ENCODE results near the gene PML.
A peak's percentile ranks its signal among the peaks of the same experiment; 100 is the strongest.

The PML gene, protein sequence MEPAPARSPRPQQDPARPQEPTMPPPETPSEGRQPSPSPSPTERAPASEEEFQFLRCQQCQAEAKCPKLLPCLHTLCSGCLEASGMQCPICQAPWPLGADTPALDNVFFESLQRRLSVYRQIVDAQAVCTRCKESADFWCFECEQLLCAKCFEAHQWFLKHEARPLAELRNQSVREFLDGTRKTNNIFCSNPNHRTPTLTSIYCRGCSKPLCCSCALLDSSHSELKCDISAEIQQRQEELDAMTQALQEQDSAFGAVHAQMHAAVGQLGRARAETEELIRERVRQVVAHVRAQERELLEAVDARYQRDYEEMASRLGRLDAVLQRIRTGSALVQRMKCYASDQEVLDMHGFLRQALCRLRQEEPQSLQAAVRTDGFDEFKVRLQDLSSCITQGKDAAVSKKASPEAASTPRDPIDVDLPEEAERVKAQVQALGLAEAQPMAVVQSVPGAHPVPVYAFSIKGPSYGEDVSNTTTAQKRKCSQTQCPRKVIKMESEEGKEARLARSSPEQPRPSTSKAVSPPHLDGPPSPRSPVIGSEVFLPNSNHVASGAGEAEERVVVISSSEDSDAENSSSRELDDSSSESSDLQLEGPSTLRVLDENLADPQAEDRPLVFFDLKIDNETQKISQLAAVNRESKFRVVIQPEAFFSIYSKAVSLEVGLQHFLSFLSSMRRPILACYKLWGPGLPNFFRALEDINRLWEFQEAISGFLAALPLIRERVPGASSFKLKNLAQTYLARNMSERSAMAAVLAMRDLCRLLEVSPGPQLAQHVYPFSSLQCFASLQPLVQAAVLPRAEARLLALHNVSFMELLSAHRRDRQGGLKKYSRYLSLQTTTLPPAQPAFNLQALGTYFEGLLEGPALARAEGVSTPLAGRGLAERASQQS

DNA sequence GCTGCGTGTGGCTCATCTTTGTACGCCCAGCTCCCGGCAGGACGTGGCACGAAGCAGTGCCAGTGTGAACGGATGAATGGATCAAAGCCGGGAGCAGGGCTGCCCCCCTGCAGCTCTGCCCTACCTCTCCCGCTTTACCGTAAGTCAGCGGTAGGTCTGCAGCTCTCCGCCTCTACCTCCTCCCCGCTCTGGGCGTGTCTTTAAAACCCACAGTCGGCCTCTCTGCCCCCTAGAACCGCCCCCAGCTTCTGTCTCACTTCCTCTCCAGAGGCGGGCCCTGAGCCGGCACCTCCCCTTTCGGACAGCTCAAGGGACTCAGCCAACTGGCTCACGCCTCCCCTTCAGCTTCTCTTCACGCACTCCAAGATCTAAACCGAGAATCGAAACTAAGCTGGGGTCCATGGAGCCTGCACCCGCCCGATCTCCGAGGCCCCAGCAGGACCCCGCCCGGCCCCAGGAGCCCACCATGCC, at the start of gene PML:
PML (plus strand) TSS at position 304 of the 471 bp plus-strand sequence; CDS start at position 401, 97 bp downstream.
- Histone ChIP-seq H3K27ac (ENCODE audit: low read length) (no peak within 1 kb of the TSS), H3K9me3 (ENCODE audit: control insufficient read depth, insufficient read depth, low read length) (no peaks in the 10 kb centered on the region), H3K27me3 (ENCODE audit: control insufficient read depth, insufficient read depth, low read length) (no peaks in the 10 kb centered on the region), H3K4me1 (ENCODE audit: control insufficient read depth, insufficient read depth, low read length) (no peaks in the 10 kb centered on the region), H3K36me3 (ENCODE audit: control insufficient read depth, insufficient read depth, low read length) (peaks cover 9% of the 10 kb centered on the region), H3K4me3 (ENCODE audit: low read length) (peak within 1 kb of the TSS; percentile 58)
- peak; percentile 76 for DNase-seq (ENCODE audit: low read depth, low spot score)
- WGBS (ENCODE audit: insufficient coverage, insufficient read length), result no CpG with 5 or more reads among the region's 27 CpGs

DNA sequence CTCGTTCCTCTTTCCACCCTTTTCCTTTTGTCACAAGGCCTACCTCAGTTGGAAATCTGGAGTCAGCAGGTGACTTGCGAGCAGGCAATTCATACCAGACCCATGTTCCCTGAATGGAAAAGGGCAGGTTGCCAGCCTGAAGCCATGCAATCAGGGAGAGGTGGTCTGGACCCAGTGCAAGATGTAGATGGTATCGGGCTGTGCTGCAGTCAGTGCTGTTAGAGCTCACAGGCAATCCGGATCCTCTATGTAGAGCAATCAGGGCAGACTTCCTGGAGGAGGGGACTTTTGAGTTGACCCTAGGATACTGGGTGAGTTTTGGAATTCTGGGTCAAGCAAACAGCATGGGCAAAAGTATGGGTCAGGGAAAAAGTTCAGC, 49.4 kb upstream of the PML start:
- no CpG with 5 or more reads among the region's 4 CpGs for WGBS (ENCODE audit: insufficient coverage, insufficient read length)
- H3K4me3 ChIP-seq (ENCODE audit: low read length), result no peak overlapping the region
- 0 out of 2 replicates have a peak, but pooled peaks cover 2% of the 10 kb centered on the region for H3K4me1 ChIP-seq (ENCODE audit: control insufficient read depth, insufficient read depth, low read length)
- H3K9me3 ChIP-seq (ENCODE audit: control insufficient read depth, insufficient read depth, low read length), result no peaks in the 10 kb centered on the region
- DNase-seq (ENCODE audit: low read depth, low spot score), result no peak
- H3K36me3 ChIP-seq (ENCODE audit: control insufficient read depth, insufficient read depth, low read length), result no peaks in the 10 kb centered on the region
- no peaks in the 10 kb centered on the region for H3K27me3 ChIP-seq (ENCODE audit: control insufficient read depth, insufficient read depth, low read length)
- H3K27ac ChIP-seq (ENCODE audit: low read length), result no peak overlapping the region

DNA sequence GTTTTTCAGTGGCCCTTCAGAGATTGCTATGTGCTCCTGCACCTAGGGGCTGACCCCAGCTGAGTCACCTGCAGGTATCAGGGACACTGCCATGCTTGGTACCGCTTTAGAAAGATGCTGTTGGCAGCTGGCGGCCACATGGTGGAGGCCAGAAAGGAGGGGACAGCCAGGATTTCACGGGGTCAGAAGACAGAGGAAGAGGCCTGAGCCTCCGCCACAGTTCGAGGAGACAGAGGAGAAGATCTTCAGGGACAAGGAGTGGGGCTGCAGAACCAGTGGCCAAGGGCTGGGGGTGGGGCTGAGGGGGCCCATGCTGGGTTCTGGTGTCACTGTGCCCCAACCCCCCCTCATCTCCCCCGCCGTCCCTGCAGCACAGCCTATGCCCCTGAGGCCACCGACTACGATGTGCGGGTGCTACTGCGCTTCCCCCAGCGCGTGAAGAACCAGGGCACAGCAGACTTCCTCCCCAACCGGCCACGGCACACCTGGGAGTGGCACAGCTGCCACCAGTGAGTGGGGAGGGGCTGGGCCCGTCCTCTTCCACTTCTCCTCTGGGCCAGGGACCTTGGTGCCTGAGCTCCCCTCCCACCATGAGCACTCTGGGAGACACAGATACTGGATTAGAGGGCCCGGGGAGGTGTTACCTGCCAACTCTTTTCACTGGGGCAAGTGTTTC, 48.3 kb upstream of the PML start:
- WGBS (ENCODE audit: insufficient coverage, insufficient read length), result no CpG with 5 or more reads among the region's 17 CpGs

DNA sequence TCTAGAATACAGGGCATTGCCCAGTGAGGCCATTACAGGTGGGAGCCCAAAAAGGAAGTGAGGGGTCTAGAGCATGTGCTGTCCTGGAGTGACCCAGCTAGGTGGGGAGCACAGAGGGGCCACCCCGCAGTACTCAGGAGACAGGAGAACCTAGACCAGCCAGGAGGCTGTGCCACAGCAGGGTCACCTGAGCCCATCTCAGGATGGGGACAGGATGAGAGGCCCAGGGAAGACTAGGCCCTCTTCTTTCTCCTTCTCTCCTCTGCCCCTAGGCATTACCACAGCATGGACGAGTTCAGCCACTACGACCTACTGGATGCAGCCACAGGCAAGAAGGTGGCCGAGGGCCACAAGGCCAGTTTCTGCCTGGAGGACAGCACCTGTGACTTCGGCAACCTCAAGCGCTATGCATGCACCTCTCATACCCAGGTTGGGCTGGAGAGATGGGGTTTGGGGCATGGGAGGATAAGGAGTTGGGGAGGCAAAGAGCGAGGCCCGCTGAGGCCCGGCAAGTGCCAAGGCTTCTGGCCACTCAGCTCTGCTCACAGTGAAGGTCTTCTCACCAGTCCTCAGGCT, 47.6 kb upstream of the PML start:
- DNase-seq (ENCODE audit: low read depth, low spot score), result no peak
- no peaks in the 10 kb centered on the region for H3K27me3 ChIP-seq (ENCODE audit: control insufficient read depth, insufficient read depth, low read length)
- no peak overlapping the region for H3K27ac ChIP-seq (ENCODE audit: low read length)
- 0 out of 2 replicates have a peak, but pooled peaks cover 1% of the 10 kb centered on the region for H3K4me1 ChIP-seq (ENCODE audit: control insufficient read depth, insufficient read depth, low read length)
- no peaks in the 10 kb centered on the region for H3K9me3 ChIP-seq (ENCODE audit: control insufficient read depth, insufficient read depth, low read length)
- H3K4me3 ChIP-seq (ENCODE audit: low read length), result no peak overlapping the region
- WGBS (ENCODE audit: insufficient coverage, insufficient read length), result no CpG with 5 or more reads among the region's 9 CpGs
- H3K36me3 ChIP-seq (ENCODE audit: control insufficient read depth, insufficient read depth, low read length), result no peaks in the 10 kb centered on the region

More for the DNA sequence above, 48.3 kb upstream of the PML start:
- no peaks in the 10 kb centered on the region for H3K9me3 ChIP-seq (ENCODE audit: control insufficient read depth, insufficient read depth, low read length)
- no peak for DNase-seq (ENCODE audit: low read depth, low spot score)
- no peak overlapping the region for H3K4me3 ChIP-seq (ENCODE audit: low read length)
- H3K4me1 ChIP-seq (ENCODE audit: control insufficient read depth, insufficient read depth, low read length), result 0 out of 2 replicates have a peak, but pooled peaks cover 2% of the 10 kb centered on the region
- H3K36me3 ChIP-seq (ENCODE audit: control insufficient read depth, insufficient read depth, low read length), result no peaks in the 10 kb centered on the region
- H3K27ac ChIP-seq (ENCODE audit: low read length), result no peak overlapping the region
- no peaks in the 10 kb centered on the region for H3K27me3 ChIP-seq (ENCODE audit: control insufficient read depth, insufficient read depth, low read length)

DNA sequence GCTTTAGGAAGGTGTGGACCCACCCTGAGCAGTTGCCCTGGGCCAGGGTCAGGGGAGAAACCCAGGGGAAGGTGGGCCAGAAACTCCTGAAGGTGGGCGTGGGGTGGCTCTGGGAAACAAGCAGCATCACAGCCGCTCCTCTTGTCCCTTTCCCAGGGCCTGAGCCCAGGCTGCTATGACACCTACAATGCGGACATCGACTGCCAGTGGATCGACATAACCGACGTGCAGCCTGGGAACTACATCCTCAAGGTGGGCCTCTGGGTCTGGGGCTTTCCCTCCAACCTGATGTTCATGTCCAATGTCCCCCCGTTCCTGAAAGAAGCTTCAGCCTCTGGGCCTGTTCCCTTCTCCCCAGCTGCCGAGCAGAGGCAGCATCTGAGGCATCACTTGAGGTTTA, 46.9 kb upstream of the PML start:
- WGBS (ENCODE audit: insufficient coverage, insufficient read length), result no CpG with 5 or more reads among the region's 9 CpGs
- DNase-seq (ENCODE audit: low read depth, low spot score), result no peak
- H3K27me3 ChIP-seq (ENCODE audit: control insufficient read depth, insufficient read depth, low read length), result no peaks in the 10 kb centered on the region
- no peaks in the 10 kb centered on the region for H3K9me3 ChIP-seq (ENCODE audit: control insufficient read depth, insufficient read depth, low read length)
- no peaks in the 10 kb centered on the region for H3K4me1 ChIP-seq (ENCODE audit: control insufficient read depth, insufficient read depth, low read length)
- H3K36me3 ChIP-seq (ENCODE audit: control insufficient read depth, insufficient read depth, low read length), result no peaks in the 10 kb centered on the region
- no peak overlapping the region for H3K4me3 ChIP-seq (ENCODE audit: low read length)
- no peak overlapping the region for H3K27ac ChIP-seq (ENCODE audit: low read length)

DNA sequence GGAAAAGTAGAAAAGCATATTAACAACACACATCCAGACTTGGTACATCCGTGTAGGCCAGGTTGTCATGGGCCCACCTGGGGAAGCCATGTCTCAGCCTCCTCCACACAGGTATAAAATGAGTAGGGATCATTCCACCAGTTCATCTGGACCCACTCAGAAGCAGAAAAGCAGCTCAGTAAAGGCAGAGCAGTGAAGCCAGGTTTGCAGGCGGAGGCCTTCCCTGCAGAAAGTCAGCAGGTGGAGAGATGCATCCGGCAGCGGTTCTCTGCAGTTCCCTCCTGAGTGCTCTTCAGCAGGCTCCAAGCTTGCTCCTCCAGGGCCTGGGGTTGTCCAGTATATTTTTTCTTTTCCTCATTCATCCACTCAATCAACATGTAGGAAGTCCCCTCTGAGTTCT, 46.1 kb upstream of the PML start:
- Histone ChIP-seq H3K4me1 (ENCODE audit: control insufficient read depth, insufficient read depth, low read length) (no peaks in the 10 kb centered on the region), H3K27me3 (ENCODE audit: control insufficient read depth, insufficient read depth, low read length) (no peaks in the 10 kb centered on the region), H3K4me3 (ENCODE audit: low read length) (no peak overlapping the region), H3K27ac (ENCODE audit: low read length) (no peak overlapping the region), H3K36me3 (ENCODE audit: control insufficient read depth, insufficient read depth, low read length) (no peaks in the 10 kb centered on the region), H3K9me3 (ENCODE audit: control insufficient read depth, insufficient read depth, low read length) (no peaks in the 10 kb centered on the region)
- no CpG with 5 or more reads among the region's 4 CpGs for WGBS (ENCODE audit: insufficient coverage, insufficient read length)
- DNase-seq (ENCODE audit: low read depth, low spot score), result no peak

DNA sequence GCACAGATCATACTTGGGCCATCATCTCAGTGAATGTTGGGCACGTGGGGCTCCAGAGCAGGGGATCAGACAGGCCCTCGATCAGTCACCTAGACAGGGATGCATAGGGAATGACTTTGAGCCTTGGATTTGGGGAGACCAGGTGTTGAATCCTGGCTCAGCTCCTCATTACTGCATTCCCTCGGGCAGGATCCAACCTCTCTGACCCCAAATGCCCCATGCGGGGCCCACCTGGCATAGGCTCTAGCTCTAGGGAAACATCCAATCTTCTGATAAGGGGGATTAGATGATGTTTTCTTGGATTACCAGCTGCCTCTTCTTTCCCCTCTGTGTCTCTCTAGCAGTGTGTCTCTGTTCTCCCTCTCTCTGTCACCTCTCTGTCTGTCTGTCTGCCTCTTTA, 45.5 kb upstream of the PML start:
- Histone ChIP-seq H3K36me3 (ENCODE audit: control insufficient read depth, insufficient read depth, low read length) (no peaks in the 10 kb centered on the region), H3K27me3 (ENCODE audit: control insufficient read depth, insufficient read depth, low read length) (no peaks in the 10 kb centered on the region), H3K9me3 (ENCODE audit: control insufficient read depth, insufficient read depth, low read length) (no peaks in the 10 kb centered on the region), H3K27ac (ENCODE audit: low read length) (no peak overlapping the region), H3K4me3 (ENCODE audit: low read length) (no peak overlapping the region), H3K4me1 (ENCODE audit: control insufficient read depth, insufficient read depth, low read length) (no peaks in the 10 kb centered on the region)
- no peak for DNase-seq (ENCODE audit: low read depth, low spot score)
- no CpG with 5 or more reads among the region's 4 CpGs for WGBS (ENCODE audit: insufficient coverage, insufficient read length)

DNA sequence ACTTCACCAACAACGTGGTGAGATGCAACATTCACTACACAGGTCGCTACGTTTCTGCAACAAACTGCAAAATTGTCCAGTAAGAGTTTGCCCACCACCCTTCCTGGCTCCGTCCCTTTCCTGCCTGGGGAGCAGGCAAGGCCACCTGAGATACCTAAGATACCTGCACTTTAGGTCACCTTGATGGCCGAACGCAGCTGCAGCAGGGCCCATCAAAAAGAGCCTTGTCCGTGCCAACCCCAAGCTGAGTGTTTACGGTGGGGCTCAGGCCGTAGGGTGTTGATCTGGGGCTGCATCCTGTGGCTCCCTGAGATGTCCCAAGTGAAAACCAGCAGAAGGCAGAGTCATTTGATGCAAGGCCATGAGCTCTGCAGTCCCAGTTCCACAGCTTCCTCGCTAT, 45.0 kb upstream of the PML start:
- H3K36me3 ChIP-seq (ENCODE audit: control insufficient read depth, insufficient read depth, low read length), result no peaks in the 10 kb centered on the region
- WGBS (ENCODE audit: insufficient coverage, insufficient read length), result no CpG with 5 or more reads among the region's 10 CpGs
- no peak for DNase-seq (ENCODE audit: low read depth, low spot score)
- H3K9me3 ChIP-seq (ENCODE audit: control insufficient read depth, insufficient read depth, low read length), result no peaks in the 10 kb centered on the region
- no peaks in the 10 kb centered on the region for H3K27me3 ChIP-seq (ENCODE audit: control insufficient read depth, insufficient read depth, low read length)
- no peak overlapping the region for H3K27ac ChIP-seq (ENCODE audit: low read length)
- no peak overlapping the region for H3K4me3 ChIP-seq (ENCODE audit: low read length)
- no peaks in the 10 kb centered on the region for H3K4me1 ChIP-seq (ENCODE audit: control insufficient read depth, insufficient read depth, low read length)

DNA sequence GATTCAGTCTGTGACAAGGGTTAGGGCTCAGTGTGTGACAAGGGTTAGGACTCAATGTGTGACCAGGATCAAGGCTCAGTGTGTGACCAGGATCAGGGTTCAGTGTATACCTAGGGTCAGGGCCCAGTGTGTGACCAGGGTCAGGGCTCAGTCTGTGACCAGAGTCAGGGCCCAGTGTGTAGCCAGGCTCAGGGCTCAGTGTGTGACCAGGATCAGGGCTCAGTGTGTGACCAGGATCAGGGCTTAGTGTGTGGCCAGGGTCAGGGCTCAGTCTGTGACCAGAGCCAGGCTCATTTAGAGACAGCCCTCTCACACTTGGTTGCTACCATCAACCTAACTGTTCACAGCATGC, 44.1 kb upstream of the PML start:
- Histone ChIP-seq H3K27me3 (ENCODE audit: control insufficient read depth, insufficient read depth, low read length) (no peaks in the 10 kb centered on the region), H3K4me1 (ENCODE audit: control insufficient read depth, insufficient read depth, low read length) (no peaks in the 10 kb centered on the region), H3K4me3 (ENCODE audit: low read length) (no peak overlapping the region), H3K27ac (ENCODE audit: low read length) (no peak overlapping the region), H3K9me3 (ENCODE audit: control insufficient read depth, insufficient read depth, low read length) (no peaks in the 10 kb centered on the region), H3K36me3 (ENCODE audit: control insufficient read depth, insufficient read depth, low read length) (no peaks in the 10 kb centered on the region)
- no peak for DNase-seq (ENCODE audit: low read depth, low spot score)
